Measurements from ENCODE around the gene NCR3LG1. TPM values are rescaled to one million over a fixed set of nuclear protein-coding genes. Genes with fewer than 3 reads are reported as not detected.

The NCR3LG1 gene
- total RNA-seq, 1 donor from 2014 or later = 2.6 TPM

DNA sequence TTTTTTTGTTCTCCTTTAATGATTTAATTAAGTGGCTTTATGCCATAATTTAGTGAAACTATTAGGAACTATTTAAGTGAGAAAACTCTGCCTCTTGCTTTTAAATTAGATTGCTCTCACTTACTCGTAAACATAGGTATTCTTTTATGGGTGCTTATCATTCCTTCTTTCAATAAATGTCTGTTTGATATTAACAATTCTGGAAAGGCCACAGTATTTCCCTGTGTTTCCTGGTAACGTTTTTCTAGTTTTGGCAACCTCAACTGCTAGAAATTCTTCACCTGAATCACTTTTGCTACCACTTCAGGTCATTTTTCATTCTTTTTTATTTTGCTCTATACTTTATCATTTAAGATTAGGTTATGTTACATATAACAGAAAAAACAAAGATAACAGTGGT, 19.9 kb upstream of the NCR3LG1 start:
- Histone ChIP-seq H3K36me3 (ENCODE audit: control insufficient read depth, insufficient read depth, low read length) (no peaks in the 10 kb centered on the region), H3K4me3 (ENCODE audit: low read depth, low read length) (no peak overlapping the region), H3K27me3 (ENCODE audit: control insufficient read depth, insufficient read depth, low read length) (no peaks in the 10 kb centered on the region)
- TF ChIP-seq, protein P1, sequence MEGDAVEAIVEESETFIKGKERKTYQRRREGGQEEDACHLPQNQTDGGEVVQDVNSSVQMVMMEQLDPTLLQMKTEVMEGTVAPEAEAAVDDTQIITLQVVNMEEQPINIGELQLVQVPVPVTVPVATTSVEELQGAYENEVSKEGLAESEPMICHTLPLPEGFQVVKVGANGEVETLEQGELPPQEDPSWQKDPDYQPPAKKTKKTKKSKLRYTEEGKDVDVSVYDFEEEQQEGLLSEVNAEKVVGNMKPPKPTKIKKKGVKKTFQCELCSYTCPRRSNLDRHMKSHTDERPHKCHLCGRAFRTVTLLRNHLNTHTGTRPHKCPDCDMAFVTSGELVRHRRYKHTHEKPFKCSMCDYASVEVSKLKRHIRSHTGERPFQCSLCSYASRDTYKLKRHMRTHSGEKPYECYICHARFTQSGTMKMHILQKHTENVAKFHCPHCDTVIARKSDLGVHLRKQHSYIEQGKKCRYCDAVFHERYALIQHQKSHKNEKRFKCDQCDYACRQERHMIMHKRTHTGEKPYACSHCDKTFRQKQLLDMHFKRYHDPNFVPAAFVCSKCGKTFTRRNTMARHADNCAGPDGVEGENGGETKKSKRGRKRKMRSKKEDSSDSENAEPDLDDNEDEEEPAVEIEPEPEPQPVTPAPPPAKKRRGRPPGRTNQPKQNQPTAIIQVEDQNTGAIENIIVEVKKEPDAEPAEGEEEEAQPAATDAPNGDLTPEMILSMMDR (IDR thresholded peaks at IDR 0.05; ENCODE audit: insufficient read depth, low read length, severe bottlenecking) = no peak
- no peak for FAIRE-seq
- no peak for DNase-seq (ENCODE audit: low read depth)

DNA sequence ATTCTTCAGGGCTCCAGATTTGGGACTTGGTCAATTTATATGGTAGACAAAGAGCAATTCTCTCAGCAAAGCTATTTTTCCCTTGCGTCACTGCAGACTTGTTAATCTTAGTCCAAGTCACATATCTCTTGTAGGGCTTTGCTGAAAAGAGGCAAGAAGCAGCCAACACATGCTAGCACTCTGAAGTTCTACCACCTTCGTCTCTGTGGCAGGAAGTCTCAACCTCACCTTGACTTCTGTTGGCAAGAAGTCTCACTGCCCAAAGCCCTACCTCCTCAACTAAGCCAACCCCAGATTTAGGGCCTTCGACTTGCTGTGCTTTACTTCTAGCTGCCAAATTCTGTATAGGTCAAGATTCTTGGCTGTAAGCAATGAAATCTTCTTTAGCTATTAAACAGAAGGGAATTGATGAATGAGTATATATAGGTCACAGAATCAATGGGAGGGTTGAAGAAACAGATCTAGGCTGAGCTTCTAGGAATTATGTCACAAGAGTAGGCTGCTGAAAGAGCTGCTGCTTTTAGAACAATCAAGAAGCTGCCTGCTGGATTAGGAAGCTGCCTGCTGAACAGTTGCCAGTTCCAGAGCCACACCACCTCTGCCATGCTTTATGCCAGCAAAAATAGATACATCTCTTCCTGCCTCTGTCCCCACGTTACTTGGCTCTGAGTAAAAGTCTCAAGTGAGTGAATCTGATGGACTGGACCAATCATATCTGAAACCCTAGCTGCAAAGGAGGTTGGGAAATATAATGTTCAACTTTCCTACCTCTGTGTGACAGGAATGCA, 17.6 kb upstream of the NCR3LG1 start:
- DNase-seq (ENCODE audit: low read depth) = no peak
- no peak for FAIRE-seq
- TF ChIP-seq, protein P1 (IDR thresholded peaks at IDR 0.05; ENCODE audit: insufficient read depth, low read length, severe bottlenecking) = no peak
- Histone ChIP-seq H3K4me3 (ENCODE audit: low read depth, low read length) (no peak overlapping the region), H3K27me3 (ENCODE audit: control insufficient read depth, insufficient read depth, low read length) (no peaks in the 10 kb centered on the region), H3K36me3 (ENCODE audit: control insufficient read depth, insufficient read depth, low read length) (no peaks in the 10 kb centered on the region)

DNA sequence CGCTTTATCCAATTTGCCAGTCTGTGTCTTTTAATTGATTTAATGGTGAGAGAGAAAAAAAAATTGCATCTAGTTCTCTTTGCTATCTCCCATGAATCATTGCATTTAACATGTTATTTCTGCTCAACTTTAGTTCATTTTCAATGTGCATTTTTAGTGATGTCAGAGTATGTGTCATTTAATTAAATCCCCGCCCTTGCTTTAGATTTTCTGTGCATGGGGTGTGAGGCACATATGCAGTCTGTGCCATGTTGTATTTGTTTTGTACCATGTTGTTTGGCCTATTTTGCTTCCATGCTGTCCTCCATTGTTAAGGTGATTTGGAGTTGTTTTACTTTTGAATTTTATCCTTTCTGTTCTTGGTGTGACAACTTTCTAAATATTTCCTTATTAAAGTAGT, 8.3 kb upstream of the NCR3LG1 start:
- no peak for DNase-seq (ENCODE audit: low read depth)
- no peaks in the 10 kb centered on the region for H3K36me3 ChIP-seq (ENCODE audit: control insufficient read depth, insufficient read depth, low read length)
- TF ChIP-seq, protein P1 (IDR thresholded peaks at IDR 0.05; ENCODE audit: insufficient read depth, low read length, severe bottlenecking) = no peak
- FAIRE-seq = no peak
- H3K4me3 ChIP-seq (ENCODE audit: low read depth, low read length) = no peak overlapping the region
- H3K27me3 ChIP-seq (ENCODE audit: control insufficient read depth, insufficient read depth, low read length) = no peaks in the 10 kb centered on the region

DNA sequence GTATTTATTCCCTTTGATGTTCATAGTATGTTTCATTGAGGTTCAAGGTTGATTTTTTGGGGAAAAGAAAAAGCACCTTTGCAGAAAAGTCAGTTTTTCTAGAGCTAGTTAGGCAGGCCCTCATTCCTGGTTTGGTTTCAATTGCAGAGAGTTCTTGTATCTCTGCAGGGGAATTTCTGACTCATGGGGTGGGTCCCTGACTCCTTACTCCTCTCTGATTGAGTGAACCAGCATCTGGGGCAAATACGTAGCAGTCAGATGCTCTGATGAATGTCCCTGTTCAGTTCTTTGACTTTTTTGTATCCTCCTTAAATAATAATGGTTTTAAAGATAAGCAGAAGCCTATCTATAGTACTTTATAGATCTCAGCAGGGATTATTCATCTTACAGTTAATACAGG, 7.7 kb upstream of the NCR3LG1 start:
- DNase-seq (ENCODE audit: low read depth) (peak; percentile 76), FAIRE-seq (no peak)
- TF ChIP-seq, protein P1 (IDR thresholded peaks at IDR 0.05; ENCODE audit: insufficient read depth, low read length, severe bottlenecking) = no peak
- Histone ChIP-seq H3K36me3 (ENCODE audit: control insufficient read depth, insufficient read depth, low read length) (no peaks in the 10 kb centered on the region), H3K27me3 (ENCODE audit: control insufficient read depth, insufficient read depth, low read length) (no peaks in the 10 kb centered on the region), H3K4me3 (ENCODE audit: low read depth, low read length) (no peak overlapping the region)

DNA sequence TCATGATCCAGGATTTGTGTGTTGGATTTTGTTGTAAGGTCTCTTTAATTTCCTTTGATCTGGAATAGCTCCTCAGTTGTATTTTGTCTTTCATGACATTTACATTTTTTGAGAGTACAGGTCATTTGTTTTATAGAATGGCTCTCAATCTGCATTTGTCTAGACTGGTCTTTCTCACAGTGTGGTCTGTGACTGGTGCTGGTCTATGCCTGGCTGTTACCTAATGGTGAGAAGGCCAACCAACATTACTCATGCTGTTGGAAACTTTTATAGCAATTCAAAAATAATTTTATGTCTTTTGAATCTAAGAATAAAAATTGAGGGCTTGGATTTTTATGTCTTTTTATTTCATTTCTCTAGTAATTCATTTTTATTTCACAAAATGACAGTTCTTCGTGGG, 3.9 kb upstream of the NCR3LG1 start:
- no peak for FAIRE-seq
- Histone ChIP-seq H3K36me3 (ENCODE audit: control insufficient read depth, insufficient read depth, low read length) (no peaks in the 10 kb centered on the region), H3K4me3 (ENCODE audit: low read depth, low read length) (no peak overlapping the region), H3K27me3 (ENCODE audit: control insufficient read depth, insufficient read depth, low read length) (no peaks in the 10 kb centered on the region)
- DNase-seq (ENCODE audit: low read depth) = peak; percentile 43
- TF ChIP-seq, protein P1 (IDR thresholded peaks at IDR 0.05; ENCODE audit: insufficient read depth, low read length, severe bottlenecking) = no peak
